NCI-H187 treated with DMSO at 0.1 percent for 48 hours (cell line): ENCODE data around the gene FARP2.

Experiments
- DNase-seq: peaks from one replicate; lab custom pipeline; 2025; lab: John Stamatoyannopoulos, UW

Gene FARP2

DNA sequence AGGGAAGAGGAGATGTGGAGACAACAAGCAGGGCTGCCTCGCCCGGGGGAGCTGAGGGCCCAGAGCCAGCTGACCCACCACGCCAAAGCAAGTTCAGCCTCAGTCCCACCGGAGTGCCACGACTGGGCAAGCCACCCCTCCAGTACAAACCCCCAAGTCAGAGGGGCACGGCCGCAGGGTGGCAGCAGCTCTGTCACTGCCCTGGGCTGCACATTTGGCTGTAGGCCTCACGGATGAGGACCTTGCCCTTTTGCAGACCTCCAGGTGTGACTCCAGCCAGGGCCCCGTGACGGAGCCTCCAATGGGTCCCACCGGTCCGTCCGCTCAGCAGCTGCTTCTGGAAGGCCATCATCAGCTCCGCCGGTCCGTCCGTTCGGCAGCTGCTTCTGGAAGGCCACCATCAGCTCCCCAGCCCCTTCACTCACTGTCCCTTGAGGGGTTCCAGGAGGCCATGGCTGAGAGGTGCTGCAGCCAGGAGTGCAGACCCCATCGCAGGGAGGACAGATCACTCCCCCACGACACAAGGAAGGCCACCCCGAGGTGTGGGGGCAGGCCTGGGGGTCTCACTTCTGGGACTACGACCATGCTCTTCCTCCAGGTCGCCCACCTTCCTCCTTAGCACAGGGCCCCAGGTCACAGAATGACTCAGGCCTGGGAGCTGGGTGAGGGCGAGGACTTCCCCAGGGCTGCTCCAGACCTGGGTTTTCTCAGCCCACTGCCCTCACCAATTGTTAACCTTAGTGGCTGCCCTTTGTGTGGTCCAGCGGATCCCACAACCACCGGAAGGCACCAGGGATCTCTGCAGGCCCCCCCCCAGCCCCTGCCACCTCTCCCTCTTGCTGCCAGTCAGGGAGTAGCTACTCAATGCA, 176.9 kb downstream of the FARP2 start:
- no peak for DNase-seq

DNA sequence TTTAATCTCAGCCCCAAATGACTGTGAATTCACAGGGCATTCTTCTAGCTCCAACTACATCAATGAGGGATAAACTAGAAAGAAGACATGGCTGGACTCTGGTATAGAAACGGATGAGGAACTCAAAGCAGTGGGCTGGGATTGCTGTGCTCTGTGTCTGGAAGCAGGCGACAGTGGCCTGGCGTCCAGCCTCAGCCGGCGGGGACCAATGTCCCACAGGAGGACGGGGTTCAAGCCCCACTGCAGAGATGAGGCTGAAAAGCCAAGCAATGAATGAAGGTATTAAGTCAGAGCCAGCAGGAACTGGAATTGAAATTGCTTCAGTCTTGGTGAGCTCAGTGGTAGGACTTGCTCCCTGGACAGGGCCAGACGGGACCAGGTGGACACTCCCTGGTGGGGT, 178.2 kb downstream of the FARP2 start:
- DNase-seq: no peak

DNA sequence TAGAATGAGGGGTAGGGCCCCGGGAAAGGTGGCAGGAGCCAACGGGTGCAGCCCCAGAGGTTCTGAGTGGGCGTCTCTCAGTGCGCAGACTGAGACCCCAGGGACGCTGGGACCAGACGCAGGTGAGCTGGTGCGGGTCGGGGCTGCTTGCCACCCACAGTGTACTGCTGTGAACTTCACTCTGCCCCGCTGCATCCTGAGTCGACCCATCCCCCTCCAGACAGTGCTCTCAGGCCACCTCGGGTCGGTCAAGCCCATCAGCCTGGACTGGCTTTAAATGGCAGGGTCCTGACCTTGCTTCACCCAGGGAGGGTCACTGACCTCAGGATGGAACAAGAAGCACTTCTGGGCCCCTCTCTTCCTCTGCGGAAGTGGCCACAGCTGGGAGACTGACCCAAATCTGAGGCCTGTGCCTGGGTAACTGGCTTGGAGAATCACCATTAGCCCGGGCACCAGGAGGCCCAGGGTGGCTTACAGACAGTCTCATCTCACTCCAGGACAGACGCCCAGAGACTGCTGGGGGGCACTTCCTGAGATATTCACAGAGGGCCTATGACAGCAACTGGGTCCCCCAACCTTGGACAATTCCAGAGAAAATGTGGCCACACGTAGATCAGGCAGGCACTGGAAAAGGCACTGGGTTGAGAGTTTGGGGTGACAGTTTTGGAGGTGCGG, 178.8 kb downstream of the FARP2 start:
- DNase-seq: no peak

- no peak for DNase-seq
These were observed 180.0 kb downstream of the FARP2 start for GRCh38 chr2:241535871-241536655.

DNA sequence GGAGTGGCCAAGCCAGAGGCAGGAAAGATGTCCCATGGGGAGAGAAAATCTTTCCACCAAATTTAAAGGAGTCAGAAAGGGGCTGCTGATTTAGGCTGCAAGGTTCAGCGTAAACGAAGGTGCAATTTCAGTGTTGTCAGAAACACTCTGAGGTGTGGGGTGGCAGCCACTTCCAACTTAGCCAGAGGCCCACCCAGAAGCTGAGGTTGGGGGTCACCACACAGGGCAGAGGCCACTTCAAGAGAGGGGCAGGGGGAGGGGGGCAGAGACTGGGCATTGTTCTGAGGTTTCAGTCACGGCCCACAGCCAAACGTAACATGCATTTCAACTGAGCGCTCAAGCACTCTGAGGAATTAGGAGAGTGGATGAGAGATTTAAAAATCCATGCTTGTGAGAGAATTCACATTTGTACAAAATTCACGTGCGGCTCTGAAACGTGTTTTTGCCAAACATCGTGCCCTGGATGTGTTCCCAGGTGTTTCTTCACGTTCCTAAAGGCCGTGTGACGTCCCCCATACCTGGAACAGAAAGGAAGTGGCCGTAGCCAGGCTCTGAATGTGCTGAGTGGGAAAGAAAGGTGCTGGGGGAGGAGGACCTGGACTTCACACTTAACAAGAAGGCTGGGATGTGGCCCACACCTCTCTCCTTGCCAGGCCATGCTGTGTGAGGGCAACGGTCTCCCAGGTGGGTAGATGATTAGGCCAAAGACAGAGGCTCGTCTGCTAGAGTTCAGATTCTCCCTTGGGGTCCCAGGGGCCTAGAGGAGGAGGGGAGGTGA, 182.9 kb downstream of the FARP2 start:
- no peak for DNase-seq

- no peak for DNase-seq
These were observed 183.7 kb downstream of the FARP2 start for GRCh38 chr2:241539616-241540374.

- no peak for DNase-seq
These were observed 184.3 kb downstream of the FARP2 start for GRCh38 chr2:241540401-241540770.

GRCh38 chr2:241540771-241541561, 184.9 kb downstream of the FARP2 start:
- peak; percentile 11 for DNase-seq

DNA sequence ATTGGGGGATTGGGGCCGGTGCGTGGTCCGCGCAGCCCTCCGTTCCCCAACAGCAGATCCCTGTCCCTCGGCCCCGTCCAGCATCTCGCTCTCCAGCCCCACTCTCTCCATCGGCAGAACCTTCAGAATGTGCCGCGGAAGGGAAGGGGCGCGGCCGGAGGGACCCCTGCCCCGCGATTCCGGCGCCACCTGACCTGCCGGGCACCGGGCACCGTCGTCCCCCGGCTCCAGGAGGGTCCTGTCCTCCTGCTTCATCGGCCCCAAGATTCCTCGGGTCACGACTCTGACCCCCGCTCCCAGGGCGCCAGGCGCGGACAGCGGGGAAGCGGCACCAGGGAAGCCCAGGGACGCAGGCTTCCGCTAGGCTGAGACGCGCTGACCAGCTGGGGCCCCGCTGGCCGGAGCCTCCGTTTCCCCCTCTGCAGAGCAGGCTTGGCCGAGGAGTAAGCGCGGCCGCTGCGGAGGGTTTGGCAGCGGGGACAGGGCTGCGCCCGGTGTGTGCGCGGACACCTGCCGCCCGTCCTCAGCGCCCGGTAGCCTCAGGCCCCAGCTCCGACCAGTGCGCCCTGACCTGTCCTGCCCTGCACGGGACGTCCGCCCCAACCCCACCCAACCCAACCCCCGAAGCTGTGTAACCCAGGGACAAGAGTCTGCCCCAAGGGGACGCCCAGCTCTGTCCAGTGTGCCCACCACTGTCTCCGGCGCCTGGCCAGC, 185.6 kb downstream of the FARP2 start:
- no peak for DNase-seq

DNA sequence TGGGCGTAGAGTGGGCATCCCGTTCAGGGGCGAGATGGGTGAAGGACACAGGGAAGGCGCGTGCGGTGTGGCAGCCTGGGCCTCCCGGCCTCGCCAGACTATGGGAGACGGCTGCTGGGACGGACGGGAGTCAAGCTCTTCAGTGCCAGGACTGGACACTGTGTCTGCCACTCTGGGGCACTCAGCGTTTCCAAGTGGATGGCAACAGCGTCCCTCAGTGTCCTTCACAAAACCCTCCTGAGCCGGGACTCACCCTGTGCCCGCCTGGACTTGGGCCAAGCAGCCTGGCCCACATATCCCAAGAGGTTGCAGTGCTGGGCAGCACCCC, 186.2 kb downstream of the FARP2 start:
- no peak for DNase-seq
